ENCODE data around the gene LCN6. TPM values are rescaled to one million over a fixed set of nuclear protein-coding genes. Genes with fewer than 3 reads are reported as not detected.

Gene LCN6
- total RNA-seq, 1 donor from 2014 or later = 62.8 TPM

- no peak for DNase-seq (ENCODE audit: low spot score)
These were observed 3.6 kb downstream of the LCN6 start for GRCh38 chr9:136744773-136745172.

GRCh38 chr9:136743639-136744211 lies 4.6 kb downstream of the LCN6 start:
- no peak for DNase-seq (ENCODE audit: low spot score)

GRCh38 chr9:136742591-136743391 lies 5.5 kb downstream of the LCN6 start, which contains the start of gene LCN10:
Gene LCN10, minus strand, starts transcription at chr9:136742940. Its CDS starts 37 bp downstream, at chr9:136742903.
- no peak for DNase-seq (ENCODE audit: low spot score)

GRCh38 chr9:136741883-136742571 lies 6.3 kb downstream of the LCN6 start:
- DNase-seq (ENCODE audit: low spot score) = no peak

GRCh38 chr9:136740971-136741882 lies 7.1 kb downstream of the LCN6 start:
- no peak for DNase-seq (ENCODE audit: low spot score)

GRCh38 chr9:136740491-136740890 lies 7.8 kb downstream of the LCN6 start:
- no peak for DNase-seq (ENCODE audit: low spot score)

GRCh38 chr9:136740069-136740468 lies 8.3 kb downstream of the LCN6 start:
- no peak for DNase-seq (ENCODE audit: low spot score)

GRCh38 chr9:136739509-136739908 lies 8.8 kb downstream of the LCN6 start:
- no peak for DNase-seq (ENCODE audit: low spot score)

- DNase-seq (ENCODE audit: low spot score) = no peak
These were observed 9.4 kb downstream of the LCN6 start for GRCh38 chr9:136738960-136739359.

GRCh38 chr9:136735812-136736480 lies 12.4 kb downstream of the LCN6 start:
- no peak for DNase-seq (ENCODE audit: low spot score)

GRCh38 chr9:136734837-136735496 lies 13.4 kb downstream of the LCN6 start:
- no peak for DNase-seq (ENCODE audit: low spot score)

GRCh38 chr9:136733611-136734010 lies 14.7 kb downstream of the LCN6 start:
- no peak for DNase-seq (ENCODE audit: low spot score)

GRCh38 chr9:136732444-136733178 lies 15.7 kb downstream of the LCN6 start:
- DNase-seq (ENCODE audit: low spot score) = no peak

GRCh38 chr9:136729926-136730325 lies 18.4 kb downstream of the LCN6 start:
- no peak for DNase-seq (ENCODE audit: low spot score)

GRCh38 chr9:136729144-136729543 lies 19.2 kb downstream of the LCN6 start:
- no peak for DNase-seq (ENCODE audit: low spot score)

GRCh38 chr9:136728548-136729123 lies 19.7 kb downstream of the LCN6 start:
- DNase-seq (ENCODE audit: low spot score) = no peak

GRCh38 chr9:136728080-136728547 lies 20.2 kb downstream of the LCN6 start:
- peak; percentile 92 for DNase-seq (ENCODE audit: low spot score)

GRCh38 chr9:136726631-136727191 lies 21.6 kb downstream of the LCN6 start:
- no peak for DNase-seq (ENCODE audit: low spot score)

- no peak for DNase-seq (ENCODE audit: low spot score)
These were observed 22.2 kb downstream of the LCN6 start for GRCh38 chr9:136726118-136726517.

Measured in ureter (tissue), 1 donor.